ENCODE measurements around the gene GNE. TPM values are rescaled to one million over a fixed set of nuclear protein-coding genes. Genes with fewer than 3 reads are reported as not detected.
"Not testable (repeated sequence)": the region's sequence is repeated elsewhere in the genome, so short reads cannot be mapped to it uniquely, and the experiment has no call there.

Gene GNE
- total RNA-seq: 100 to 1,000 TPM in 2 of 6 experiments, 10 to 100 TPM in 4; 45.4 to 133 (median 76.5) TPM
- long read RNA-seq, full-length matches to known transcripts: 4 of 5 reads
- long read RNA-seq, partial matches to known transcripts: 1 of 5 reads
- long read RNA-seq, other reads (novel, unspliced or antisense): 0 of 5 reads

GRCh38 chr9:36258208-36258995 lies at the start of gene GNE:
TSS of gene GNE (minus strand) at chr9:36258448. CDS start at chr9:36249355, 9,093 bp downstream.
- peak; percentile 96 for TF ChIP-seq POLR2A (IDR thresholded peaks at IDR 0.05)
- TF ChIP-seq CTCF (IDR thresholded peaks at IDR 0.05): no peak
- no peaks in the 10 kb centered on the region for H3K27me3 ChIP-seq
- peaks cover 0 to 28% (median 9%) of the 10 kb centered on the region in 4 donors for H3K4me1 ChIP-seq
- peak within 1 kb of the TSS; percentile 88 to 96 (median 93) for H3K4me3 ChIP-seq
- DNase-seq (peak; percentile 99), ATAC-seq (peak; percentile 89 to 94 (median 92))
- H3K9me3 ChIP-seq: no peaks in the 10 kb centered on the region
- 6% methylated on average over 15 of the region's 73 CpGs for WGBS (ENCODE audit: insufficient coverage, low coverage, low lambda C conversion rate, missing lambda C conversion rate)
- peak within 1 kb of the TSS; percentile 98 to 100 (median 99) for H3K27ac ChIP-seq
- no peaks in the 10 kb centered on the region for H3K36me3 ChIP-seq
- intact Hi-C loops (cut with DNase I): no loop called here

GRCh38 chr9:36306471-36307306 lies 48.4 kb upstream of the GNE start:
- TF ChIP-seq POLR2A (IDR thresholded peaks at IDR 0.05): no peak
- TF ChIP-seq CTCF (IDR thresholded peaks at IDR 0.05): no peak
- no peaks in the 10 kb centered on the region for H3K36me3 ChIP-seq
- no peaks in the 10 kb centered on the region for H3K4me1 ChIP-seq
- 52% methylated on average over 6 of the region's 8 CpGs for WGBS (ENCODE audit: insufficient coverage, low coverage, low lambda C conversion rate, missing lambda C conversion rate)
- peak in 1 of 4 donors; percentile 37 for ATAC-seq
- no peaks in the 10 kb centered on the region for H3K27me3 ChIP-seq
- intact Hi-C loops (cut with DNase I): no loop called here
- no peak for DNase-seq
- no peak overlapping the region for H3K4me3 ChIP-seq
- H3K27ac ChIP-seq: no peak overlapping the region
- no peaks in the 10 kb centered on the region for H3K9me3 ChIP-seq

GRCh38 chr9:36304366-36304765 lies 46.1 kb upstream of the GNE start:
- H3K4me1 ChIP-seq; ATAC-seq; intact Hi-C loops (cut with DNase I); DNase-seq; H3K36me3 ChIP-seq; H3K27ac ChIP-seq; H3K27me3 ChIP-seq; H3K4me3 ChIP-seq; H3K9me3 ChIP-seq: not testable (repeated sequence)
- 85% methylated on average over 2 of the region's 2 CpGs for WGBS (ENCODE audit: insufficient coverage, low coverage, low lambda C conversion rate, missing lambda C conversion rate)

GRCh38 chr9:36301227-36301626 lies 43.0 kb upstream of the GNE start:
- Histone ChIP-seq H3K27ac (no peak overlapping the region), H3K27me3 (no peaks in the 10 kb centered on the region), H3K4me3 (no peak overlapping the region), H3K9me3 (no peaks in the 10 kb centered on the region), H3K4me1 (no peaks in the 10 kb centered on the region), H3K36me3 (no peaks in the 10 kb centered on the region)
- intact Hi-C loops (cut with DNase I): no loop called here
- DNase-seq (no peak), ATAC-seq (no peak)
- 100% methylated on average over 2 of the region's 5 CpGs for WGBS (ENCODE audit: insufficient coverage, low coverage, low lambda C conversion rate, missing lambda C conversion rate)
- no peak for TF ChIP-seq POLR2A (IDR thresholded peaks at IDR 0.05)
- TF ChIP-seq CTCF (IDR thresholded peaks at IDR 0.05): no peak
